Measurements from ENCODE around the gene CAPZB.
A peak's percentile ranks its signal among the peaks of the same experiment; 100 is the strongest.

The CAPZB gene

DNA sequence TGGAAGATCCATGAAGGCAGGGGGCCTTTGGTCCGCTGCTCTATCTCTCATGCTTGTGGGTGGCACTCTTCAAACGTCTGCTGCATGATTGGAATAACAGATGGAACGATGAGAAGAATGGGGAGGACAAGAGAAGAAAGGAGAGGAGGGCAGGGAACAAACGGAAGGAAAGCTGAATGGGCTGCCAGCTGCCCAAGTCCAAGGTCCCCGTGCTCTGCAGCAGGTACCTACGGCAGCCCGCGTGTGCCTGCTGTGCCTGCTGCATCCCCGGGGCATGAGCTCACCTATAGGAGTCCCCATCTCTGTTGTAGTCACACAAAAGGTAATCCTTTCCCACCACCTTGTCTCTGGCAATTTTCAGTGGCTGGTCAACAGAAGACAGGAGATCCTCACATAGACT is 100.1 kb downstream of the CAPZB start:
- no peak for DNase-seq (ENCODE audit: low read depth)

- no peak for DNase-seq (ENCODE audit: low read depth)
Measured at GRCh38 chr1:19384772-19385187, 100.6 kb downstream of the CAPZB start.

DNA sequence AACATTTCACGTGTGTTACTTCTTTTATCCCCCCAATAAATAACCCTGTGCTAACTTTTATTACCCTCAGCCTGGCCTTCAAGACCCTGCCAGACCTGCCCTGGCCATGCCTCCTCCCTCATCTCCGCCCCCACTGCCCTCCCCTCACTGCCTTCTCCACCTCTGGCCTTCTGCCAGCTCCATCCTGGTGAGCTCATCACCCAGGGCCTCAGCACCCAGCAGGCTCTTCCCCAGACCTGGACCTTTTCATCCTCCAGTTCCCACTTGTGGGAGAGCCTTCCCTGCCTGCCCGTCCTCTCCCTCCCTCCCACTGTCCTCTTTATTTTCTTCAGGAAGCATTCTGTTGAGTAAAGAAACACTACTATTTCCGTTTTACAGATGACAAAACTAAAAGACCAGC is 101.2 kb downstream of the CAPZB start:
- peak; percentile 51 for DNase-seq (ENCODE audit: low read depth)

DNA sequence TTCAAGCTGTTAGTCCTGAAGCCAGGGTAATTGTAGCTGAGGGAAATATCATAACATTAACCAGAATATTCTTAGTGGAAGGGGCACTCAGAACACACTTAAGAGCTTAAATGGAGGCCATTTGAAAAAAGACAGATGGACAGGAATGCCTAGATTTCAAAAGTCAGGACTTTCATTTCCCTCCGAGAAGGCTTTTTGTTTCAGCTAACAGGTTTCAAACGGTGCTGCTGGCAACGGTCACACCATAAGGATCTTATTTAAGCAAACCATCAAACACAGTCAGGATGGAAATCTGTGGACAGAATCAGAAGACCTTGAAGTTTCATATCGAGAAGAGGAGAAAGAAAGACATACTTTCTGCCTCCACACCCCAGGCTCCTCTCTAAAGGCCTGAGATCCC is 103.1 kb downstream of the CAPZB start:
- DNase-seq (ENCODE audit: low read depth), result no peak

DNA sequence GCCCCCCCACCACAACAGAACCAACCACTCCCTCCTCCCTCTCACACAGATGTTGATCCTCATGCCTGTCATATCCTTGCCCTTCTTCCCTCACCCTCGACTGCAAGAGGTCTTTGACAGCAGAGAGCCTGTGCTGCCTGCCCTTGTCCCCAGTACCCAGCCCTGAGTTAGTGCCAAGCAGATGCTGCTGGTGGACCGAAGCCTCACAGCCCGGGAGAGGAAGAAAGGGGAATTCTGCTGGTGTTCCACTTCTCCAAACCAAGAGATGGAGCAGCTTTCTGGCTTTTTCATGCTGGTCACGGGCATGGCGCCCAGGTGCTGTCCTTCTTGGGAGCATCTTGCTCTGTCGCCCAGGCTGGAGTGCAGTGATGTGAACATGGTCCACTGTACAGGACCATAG is 104.1 kb downstream of the CAPZB start:
- DNase-seq (ENCODE audit: low read depth), result no peak

GRCh38 chr1:19377812-19378718 is 107.3 kb downstream of the CAPZB start:
- DNase-seq (ENCODE audit: low read depth), result no peak

DNA sequence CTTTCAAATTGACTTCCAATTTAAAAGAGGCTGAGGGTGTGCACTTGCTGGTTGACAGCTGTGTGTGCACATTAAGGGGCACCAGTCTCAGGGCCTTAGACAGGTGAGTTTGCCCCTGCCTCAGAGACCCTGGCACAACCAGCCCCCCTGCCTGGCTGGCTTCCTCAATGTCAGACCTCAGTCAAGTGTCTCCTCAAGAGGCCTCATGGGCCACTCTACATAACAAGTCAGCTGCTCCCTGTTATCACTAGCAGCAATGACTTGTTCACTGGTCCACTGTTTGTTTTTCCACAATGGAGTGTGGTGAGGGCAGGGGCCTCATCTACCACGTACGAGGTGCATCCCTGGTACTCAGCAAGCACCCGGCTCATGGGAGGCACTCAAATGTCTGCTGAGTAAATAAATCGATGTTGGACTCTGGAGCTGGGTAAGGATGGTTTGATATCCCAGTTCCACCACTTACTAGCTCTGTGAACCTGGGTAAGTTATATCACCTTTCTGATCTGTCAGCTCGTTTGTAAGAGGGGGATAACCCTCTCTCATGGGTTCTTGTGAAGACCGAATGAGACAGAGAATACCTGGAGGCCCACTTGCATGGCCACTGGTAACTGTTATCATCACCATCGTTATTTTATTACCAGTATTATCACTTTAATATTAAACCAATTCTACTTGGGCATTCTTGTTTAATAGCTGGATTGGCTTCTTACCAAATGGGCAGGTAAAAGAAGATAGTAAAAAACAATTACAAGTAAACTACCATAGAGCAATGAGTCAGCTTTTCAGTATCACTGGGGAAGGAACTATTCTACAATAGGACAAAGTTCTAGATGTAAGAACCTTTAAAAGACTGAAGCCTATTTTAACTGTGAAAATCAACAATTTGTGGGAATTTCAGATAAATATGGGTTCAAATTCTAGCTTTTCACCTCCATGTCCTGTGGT is 108.6 kb downstream of the CAPZB start:
- DNase-seq (ENCODE audit: low read depth), result no peak

DNA sequence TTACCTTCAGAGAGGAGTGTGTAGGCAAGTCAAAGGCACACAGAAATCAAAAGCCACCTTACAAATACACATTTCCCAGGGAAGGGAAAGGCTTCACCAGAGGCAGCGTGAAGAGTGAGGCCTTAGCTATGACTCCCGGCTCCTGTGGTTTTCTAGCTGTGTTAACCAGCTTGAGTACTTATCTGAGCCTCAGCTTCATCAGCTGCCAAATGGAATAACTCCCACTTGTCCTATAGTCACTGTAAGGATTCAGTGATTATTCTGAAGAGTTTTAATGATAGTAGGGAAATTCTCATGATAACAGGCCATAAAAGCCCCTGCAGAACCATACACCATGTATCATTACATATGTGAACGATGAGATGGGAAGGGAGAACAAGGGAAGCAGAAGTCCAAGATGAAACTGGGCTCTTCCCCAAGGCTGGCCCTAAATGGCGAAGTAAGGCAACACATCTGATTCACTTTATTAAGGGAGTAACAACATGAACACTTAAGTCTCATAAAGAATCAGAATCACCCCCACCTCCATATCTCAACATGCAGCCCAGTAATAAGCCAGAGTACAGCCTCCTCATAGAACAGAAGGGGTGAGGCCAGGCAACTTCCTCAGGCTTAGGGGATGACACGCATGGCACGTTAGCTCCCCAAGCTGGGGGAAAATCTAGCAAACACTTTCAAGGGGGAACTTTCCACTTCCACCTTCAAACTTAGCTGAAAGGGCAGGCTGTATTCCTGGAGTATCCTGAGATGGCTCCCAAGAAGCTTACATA is 109.5 kb downstream of the CAPZB start:
- DNase-seq (ENCODE audit: low read depth), result no peak

DNA sequence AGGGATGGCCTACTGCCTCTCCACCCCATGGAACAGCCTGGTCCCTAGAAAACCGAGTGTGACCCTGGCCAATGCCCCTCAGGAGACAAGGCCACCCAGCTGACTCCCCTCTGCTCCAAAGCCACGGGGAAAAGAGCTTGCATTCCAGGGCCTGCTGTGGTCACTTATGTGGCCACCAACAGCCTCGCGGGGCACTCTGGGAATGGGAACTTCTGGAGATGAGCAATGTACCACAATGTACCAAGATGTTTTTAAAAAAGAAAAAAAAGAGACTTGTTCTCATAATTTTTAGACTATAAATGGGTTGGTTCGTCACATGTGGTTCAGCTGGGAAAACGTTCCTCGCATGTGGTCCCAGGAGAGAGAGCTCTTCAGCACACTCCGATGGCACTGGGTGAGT is 110.4 kb downstream of the CAPZB start:
- no peak for DNase-seq (ENCODE audit: low read depth)

- peak; percentile 43 for DNase-seq (ENCODE audit: low read depth)
Measured at GRCh38 chr1:19374083-19374801, 111.1 kb downstream of the CAPZB start.

DNA sequence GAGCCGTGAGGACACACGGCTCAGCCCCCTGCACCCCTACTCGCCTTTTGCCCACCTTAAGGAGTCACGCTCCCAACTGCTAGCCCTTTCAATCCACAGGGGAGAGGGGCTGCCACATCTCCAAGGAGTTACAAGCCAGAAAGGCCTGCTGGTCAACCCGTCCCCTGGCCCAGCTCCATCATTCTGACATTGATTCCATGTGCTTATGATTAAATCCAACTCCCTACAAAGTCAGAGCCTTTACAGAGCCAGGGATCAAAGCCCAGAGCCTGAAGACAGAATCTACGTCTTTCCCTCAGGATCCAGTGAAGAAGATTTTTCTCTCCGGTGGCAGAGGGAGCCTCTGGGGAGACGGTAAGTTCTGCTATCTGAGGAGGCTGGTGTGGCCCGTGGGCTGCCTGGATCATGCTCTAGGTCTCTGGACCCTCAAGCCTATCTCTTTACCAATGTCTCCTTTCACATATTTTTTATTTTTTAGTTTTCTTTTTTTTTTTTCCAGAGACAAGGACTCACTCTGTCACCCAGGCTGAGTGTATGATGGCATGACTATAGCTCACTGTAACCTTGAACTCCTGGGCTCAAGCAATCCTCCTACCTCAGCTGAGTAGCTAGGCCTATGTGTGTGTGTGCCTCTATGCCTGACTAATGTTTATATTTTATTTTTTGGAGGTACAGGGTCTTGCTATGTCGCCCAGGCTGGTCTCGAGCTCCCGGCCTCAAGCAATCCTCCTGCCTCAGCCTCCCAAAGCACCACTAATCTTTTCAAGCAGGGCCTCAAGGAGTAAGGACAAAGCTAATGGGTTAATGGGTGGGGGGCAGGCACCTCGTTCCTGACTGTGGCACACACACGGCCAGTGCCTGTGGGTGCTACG is 111.9 kb downstream of the CAPZB start:
- no peak for DNase-seq (ENCODE audit: low read depth)

DNA sequence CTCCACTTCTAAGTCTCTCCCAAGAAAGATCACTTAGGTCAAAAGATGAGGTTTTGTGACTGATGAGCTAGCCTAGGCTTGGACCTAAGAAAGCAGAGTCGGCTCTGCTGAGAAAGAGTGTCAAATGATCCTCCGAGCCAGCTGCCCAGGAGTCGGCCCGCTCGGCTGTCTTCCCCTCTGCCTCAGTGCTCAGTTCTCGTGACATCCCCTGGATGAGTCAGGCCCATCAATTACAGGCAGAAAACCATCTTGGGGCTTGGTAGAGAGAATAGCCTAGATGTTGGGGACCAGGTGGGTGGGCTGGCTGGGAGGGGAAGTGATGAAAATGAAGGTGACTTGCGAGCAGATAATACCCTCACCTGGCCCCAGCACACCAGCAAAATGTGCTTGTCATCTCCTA is 112.7 kb downstream of the CAPZB start:
- no peak for DNase-seq (ENCODE audit: low read depth)

DNA sequence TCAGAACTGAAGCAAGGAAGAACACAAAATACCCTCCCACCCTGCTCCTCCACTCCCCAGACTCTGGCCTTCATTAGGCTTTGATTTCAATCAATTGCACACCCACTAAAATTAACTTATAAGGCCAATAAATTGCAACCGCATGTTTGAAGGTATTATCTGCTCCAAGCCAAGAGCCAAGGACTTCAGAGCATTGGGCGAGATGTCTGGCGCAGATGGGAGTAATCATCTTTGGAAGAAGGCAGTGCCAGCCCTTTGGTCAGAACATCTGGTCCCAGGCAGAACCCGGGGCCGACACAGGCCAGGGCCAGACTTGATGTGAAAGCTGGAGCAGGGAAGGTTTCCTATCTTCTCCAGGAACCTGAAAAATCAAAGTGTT is 113.2 kb downstream of the CAPZB start:
- DNase-seq (ENCODE audit: low read depth), result no peak

DNA sequence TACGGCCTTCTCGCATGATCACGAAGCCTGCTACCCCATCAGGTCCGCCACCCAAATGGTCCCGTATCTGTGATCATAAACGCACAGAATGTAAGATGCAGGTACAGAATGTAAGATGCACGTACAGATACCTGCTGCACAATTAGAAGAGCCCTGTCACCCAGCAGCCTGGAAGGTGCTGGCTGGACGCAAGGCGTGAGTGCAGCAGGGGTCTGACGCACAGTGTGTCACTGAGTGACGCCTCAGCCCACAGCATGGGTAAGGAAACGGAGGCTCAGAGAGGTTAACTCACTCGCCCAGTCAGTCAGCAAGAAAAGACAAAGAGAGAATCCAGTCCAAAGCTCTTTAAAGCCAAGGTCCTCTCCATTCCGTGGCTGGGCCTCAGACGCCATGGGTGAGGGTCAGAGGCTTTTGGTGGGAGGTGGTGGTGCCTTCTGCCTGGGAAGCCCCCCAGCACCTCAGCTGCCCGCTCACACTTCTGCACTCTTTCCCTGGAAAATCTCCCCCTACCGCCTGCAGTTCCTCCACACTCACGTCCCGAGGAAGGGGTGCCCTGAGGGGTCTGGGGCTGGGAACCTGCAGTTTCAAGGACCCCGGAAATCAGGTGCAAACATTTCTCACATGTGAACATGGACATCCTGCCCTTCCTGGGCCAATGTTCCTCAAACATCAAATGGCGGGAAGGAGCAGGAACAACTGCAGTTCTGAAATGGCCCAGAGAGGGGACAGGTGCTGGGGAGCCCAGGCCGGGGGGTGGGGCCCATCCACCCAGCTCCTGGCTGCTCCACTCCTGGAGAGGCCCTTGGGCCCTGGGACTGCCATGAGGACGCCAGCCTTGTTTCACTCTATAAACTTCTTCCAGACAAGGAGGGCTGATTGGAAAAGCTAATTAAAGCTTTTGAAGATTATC is 113.9 kb downstream of the CAPZB start:
- no peak for DNase-seq (ENCODE audit: low read depth)

DNA sequence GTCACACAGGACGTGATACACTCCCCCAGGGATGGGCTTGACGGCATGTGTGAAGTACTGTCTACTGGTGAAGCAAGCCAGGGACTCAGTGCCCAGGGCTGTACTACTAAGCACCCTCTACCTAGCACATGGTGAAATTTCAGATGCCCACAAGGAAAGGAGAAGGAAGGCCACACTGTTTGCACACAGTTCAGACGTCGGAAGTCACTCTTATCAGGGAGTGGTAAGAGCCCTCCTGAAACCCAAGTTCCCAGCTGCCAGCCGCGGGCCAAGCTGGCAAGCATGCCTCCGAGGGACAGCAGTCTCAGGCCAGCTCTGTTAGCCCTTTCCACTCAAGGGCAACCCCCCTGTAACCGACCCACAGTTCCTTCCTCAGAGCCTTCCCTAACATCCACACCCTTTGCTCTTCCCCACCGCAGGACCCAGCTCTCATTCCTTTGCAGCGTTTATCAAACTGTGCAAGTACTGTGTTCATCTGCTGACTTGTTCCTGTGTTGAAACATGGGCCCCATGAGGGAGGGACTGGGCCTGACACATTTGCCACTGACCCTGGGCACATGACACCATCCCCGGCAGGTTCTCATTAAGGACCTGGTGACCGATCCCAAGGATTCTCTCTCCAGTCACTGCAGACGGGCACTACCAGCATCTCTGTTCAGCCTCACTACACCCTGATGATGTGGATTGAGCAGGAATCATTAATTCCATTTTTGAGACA is 114.7 kb downstream of the CAPZB start:
- no peak for DNase-seq (ENCODE audit: low read depth)

- DNase-seq (ENCODE audit: low read depth), result no peak
Measured at GRCh38 chr1:19369396-19370090, 115.8 kb downstream of the CAPZB start.

DNA sequence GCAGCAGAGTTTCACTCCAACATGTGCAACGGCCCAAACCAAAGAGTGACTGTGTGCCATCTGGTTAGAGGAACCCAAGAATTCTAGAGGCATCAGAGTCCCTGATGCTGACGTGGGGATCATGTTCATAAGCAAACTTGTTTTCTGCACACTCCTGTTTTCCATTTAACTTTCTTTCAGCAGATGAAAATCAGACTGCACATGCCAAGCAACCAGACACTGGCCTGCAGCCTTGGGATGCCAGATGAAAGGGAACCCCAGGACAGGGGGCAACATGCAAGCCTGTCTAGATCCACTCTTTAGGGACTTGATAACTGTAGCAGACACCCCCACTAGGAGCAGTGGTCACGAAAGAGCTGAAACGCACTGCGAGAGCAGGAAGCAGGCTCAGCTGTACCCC is 116.4 kb downstream of the CAPZB start:
- no peak for DNase-seq (ENCODE audit: low read depth)

DNA sequence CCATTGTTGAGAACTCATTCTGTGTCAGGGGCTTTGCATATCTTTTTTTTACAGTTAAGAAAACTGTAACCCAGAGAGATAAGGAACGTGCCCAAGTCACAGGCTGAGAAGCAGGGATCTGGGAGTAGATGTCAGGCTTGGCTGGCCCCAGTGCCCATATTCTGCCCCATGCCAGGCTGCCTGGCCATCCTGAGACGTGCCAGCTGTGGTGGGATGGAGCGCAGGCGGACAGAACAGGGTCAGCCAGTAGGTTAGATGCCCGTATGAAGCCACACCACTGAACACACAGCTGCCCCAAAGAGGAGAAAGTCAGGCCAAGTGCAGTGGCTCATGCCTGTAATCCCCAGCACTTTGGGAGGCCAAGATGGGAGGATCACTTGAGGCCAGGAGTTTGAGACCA is 117.3 kb downstream of the CAPZB start:
- DNase-seq (ENCODE audit: low read depth), result no peak

Measured in ELR (cell line).